Spleen (tissue), 11 donors: ENCODE data around the gene SRGN. TPM values are rescaled to one million over a fixed set of nuclear protein-coding genes. Genes with fewer than 3 reads are reported as not detected.

Source experiments
- DNase-seq: peaks from one replicate; pipeline ENCODE4 v3.0.0-alpha.2; 2020
- H3K27ac ChIP-seq, 8 donors: fragments of 200-600 bp; sonication (generic) in 7 of 8; 1 replicate in 4 of 8; 2 replicates in 4 of 8; pipeline versions ENCODE4 v1.5.0 to v1.8.0; 2016 to 2021; ENCODE audit warnings: inconsistent platforms in 4 of 8, mild to moderate bottlenecking in 4 of 8, moderate library complexity in 1 of 8
- H3K27me3 ChIP-seq, 7 donors: fragments of 200-600 bp; sonication (generic) in 6 of 7; replicated peaks in 1 of 7; 1 replicate in 4 of 7; 2 replicates in 3 of 7; pipeline versions ENCODE4 v1.5.0 to v1.8.0; 2016 to 2021; ENCODE audit warnings: inconsistent platforms in 3 of 7, mild to moderate bottlenecking in 1 of 7
- H3K36me3 ChIP-seq, 6 donors: fragments of 200-600 bp; sonication (generic) in 5 of 6; 1 replicate in 4 of 6; 2 replicates in 2 of 6; pipeline versions ENCODE4 v1.5.0 to v1.8.0; 2016 to 2021; ENCODE audit warnings: inconsistent platforms in 2 of 6
- H3K4me1 ChIP-seq, 6 donors: fragments of 200-600 bp; sonication (generic) in 5 of 6; 1 replicate in 3 of 6; 2 replicates in 3 of 6; pipeline versions ENCODE4 v1.5.0 to v1.8.0; 2016 to 2021; ENCODE audit warnings: inconsistent platforms in 3 of 6
- H3K4me3 ChIP-seq, 8 donors: fragments of 200-600 bp; sonication (generic) in 7 of 8; 1 replicate in 4 of 8; 2 replicates in 4 of 8; pipeline versions ENCODE4 v1.5.0 to v1.8.0; 2016 to 2021; ENCODE audit warnings: inconsistent platforms in 4 of 8, mild to moderate bottlenecking in 4 of 8, moderate library complexity in 2 of 8
- H3K9me3 ChIP-seq, 8 donors: fragments of 200-600 bp; sonication (generic) in 7 of 8; 1 replicate in 4 of 8; 2 replicates in 4 of 8; pipeline versions ENCODE4 v1.5.0 to v1.8.0; 2016 to 2021; ENCODE audit warnings: inconsistent platforms in 4 of 8
- CTCF ChIP-seq, 11 experiments: fragments of 200-600 bp in 7 of 11; fragments of 450-650 bp in 4 of 11; sonication (generic) in 4 of 11; IDR thresholded peaks in 8 of 11; conservative IDR thresholded peaks in 3 of 11; 1 replicate in 7 of 11; 2 replicates in 4 of 11; pipeline versions ENCODE4 v1.4.0 to v1.8.0; 2016 to 2021; ENCODE audit warnings: antibody characterized with exemption in 11 of 11, inconsistent platforms in 4 of 11, mild to moderate bottlenecking in 1 of 11
- POLR2A ChIP-seq, 3 donors: fragments of 450-650 bp; IDR thresholded peaks; one replicate each; pipeline ENCODE4 v1.5.1; 2017; ENCODE audit warnings: antibody characterized with exemption in 3 of 3, mild to moderate bottlenecking in 1 of 3
- POLR2AphosphoS5 ChIP-seq, 3 donors: sonication (generic); formaldehyde crosslinking; IDR thresholded peaks; one replicate each; pipeline ENCODE4 v1.5.1; 2017; ENCODE audit warnings: antibody characterized with exemption in 3 of 3
- WGBS, 5 donors: extraction: QIAGEN DNeasy Blood & Tissue Kit in 3 of 5; methylation state at CpG; one replicate each; pipeline versions ENCODE4 v1.1.5 to v1.1.7; 2013 to 2018; 5-methylcytosine and 5-hydroxymethylcytosine counted together
- intact Hi-C: fragments of 100-400 bp; cut with DNase I; formaldehyde crosslinking; loops from one replicate; pipeline ENCODE4 v1.15.0; 2023; ENCODE audit warnings: low total_unique reads
- polyA plus RNA-seq, 3 donors: library from polyadenylated mRNA; stranded (reverse); fragments of 200-250 nt; gene quantifications; one replicate each; pipeline ENCODE4 v1.2.1, GENCODE V29; 2013
- total RNA-seq, 7 donors: library from RNA; depleted of rRNA in 3 of 7; stranded (reverse); fragments of >200 nt in 3 of 7; fragmentation: NEBNext Ultra II Directional in 4 of 7; extraction: Animal tissue kit (Norgen Biotek cat#: 25700) in 4 of 7; gene quantifications; one replicate each; pipeline versions ENCODE4 v1.1.0 to v1.2.1, GENCODE V29; 2016 to 2021
- donor health status: healthy with polysubstance abuse.
- donor health status: DM: no; HTN: no; CAD: no; lungs with moderate emphysema.
- donor health status: DM: no; HTN: no; CAD: no.
- donor health status: Bipolar disorder and iron deficiency.
- donor health status: healthy.
- donor health status: DM: no; HTN: no; CAD: no.
- donor health status: DM: yes; HTN: yes; CAD: no.

SRGN gene
- total and polyA plus RNA-seq, 10 donors: 123 to 1,009 (median 505) TPM

- Histone ChIP-seq H3K4me3 (peak overlapping the region in 7 of 8 donors; percentile 3 to 60 (median 6)), H3K9me3 (no peaks in the 10 kb centered on the region), H3K27me3 (no peaks in the 10 kb centered on the region), H3K4me1 (peaks cover 19 to 99% (median 68%) of the 10 kb centered on the region in 6 donors), H3K36me3 (no peaks in the 10 kb centered on the region), H3K27ac (peak overlapping the region; percentile 77 to 99 (median 94))
- 6 to 20% (median 8%) methylated on average over 20 of the region's 20 CpGs for WGBS, 5 donors
- peak; percentile 88 for DNase-seq
- TF ChIP-seq POLR2AphosphoS5 (IDR thresholded peaks at IDR 0.05): peak; percentile 82 to 93 (median 85)
- peak in 1 of 3 donors; percentile 37 for TF ChIP-seq POLR2A (IDR thresholded peaks at IDR 0.05)
- TF ChIP-seq CTCF (IDR thresholded peaks at IDR 0.05 in 8 of 11, conservative IDR thresholded peaks at IDR 0.05 in 3 of 11): no peak
- intact Hi-C loops: no loop called here
Measured at GRCh38 chr10:69061305-69062161, 26.4 kb upstream of the SRGN start.

- Histone ChIP-seq H3K36me3 (no peaks in the 10 kb centered on the region), H3K4me3 (peak overlapping the region in 1 of 8 donors; percentile 60), H3K27me3 (no peaks in the 10 kb centered on the region), H3K27ac (peak overlapping the region in 7 of 8 donors; percentile 87 to 99 (median 94)), H3K4me1 (peaks cover 15 to 86% (median 54%) of the 10 kb centered on the region in 6 donors), H3K9me3 (no peaks in the 10 kb centered on the region)
- no peak for TF ChIP-seq CTCF (IDR thresholded peaks at IDR 0.05 in 8 of 11, conservative IDR thresholded peaks at IDR 0.05 in 3 of 11)
- no peak for TF ChIP-seq POLR2AphosphoS5 (IDR thresholded peaks at IDR 0.05)
- TF ChIP-seq POLR2A (IDR thresholded peaks at IDR 0.05): no peak
- no peak for DNase-seq
- WGBS, 5 donors: 80 to 91% (median 88%) methylated on average over 5 of the region's 5 CpGs
- intact Hi-C loops: no loop called here
Measured at GRCh38 chr10:69062901-69063300, 25.0 kb upstream of the SRGN start.

GRCh38 chr10:69064762-69065328 lies 23.1 kb upstream of the SRGN start:
- Histone ChIP-seq H3K27me3 (no peaks in the 10 kb centered on the region), H3K9me3 (no peaks in the 10 kb centered on the region), H3K4me3 (peak overlapping the region in 1 of 8 donors; percentile 41), H3K4me1 (peaks cover 15 to 67% (median 51%) of the 10 kb centered on the region in 6 donors), H3K36me3 (no peaks in the 10 kb centered on the region), H3K27ac (peak overlapping the region; percentile 22 to 99 (median 76))
- 75 to 84% (median 79%) methylated on average over 6 of the region's 6 CpGs for WGBS, 5 donors
- intact Hi-C loops: no loop called here
- TF ChIP-seq POLR2A (IDR thresholded peaks at IDR 0.05): no peak
- TF ChIP-seq POLR2AphosphoS5 (IDR thresholded peaks at IDR 0.05): no peak
- no peak for TF ChIP-seq CTCF (IDR thresholded peaks at IDR 0.05 in 8 of 11, conservative IDR thresholded peaks at IDR 0.05 in 3 of 11)
- DNase-seq: no peak
